ENCODE results near the gene PLXNA2. TPM values are rescaled to one million over a fixed set of nuclear protein-coding genes. Genes with fewer than 3 reads are reported as not detected.

PLXNA2 gene
- total RNA-seq, 4 donors from 2014 or later: 19.8 to 41.6 (median 27.9) TPM

DNA sequence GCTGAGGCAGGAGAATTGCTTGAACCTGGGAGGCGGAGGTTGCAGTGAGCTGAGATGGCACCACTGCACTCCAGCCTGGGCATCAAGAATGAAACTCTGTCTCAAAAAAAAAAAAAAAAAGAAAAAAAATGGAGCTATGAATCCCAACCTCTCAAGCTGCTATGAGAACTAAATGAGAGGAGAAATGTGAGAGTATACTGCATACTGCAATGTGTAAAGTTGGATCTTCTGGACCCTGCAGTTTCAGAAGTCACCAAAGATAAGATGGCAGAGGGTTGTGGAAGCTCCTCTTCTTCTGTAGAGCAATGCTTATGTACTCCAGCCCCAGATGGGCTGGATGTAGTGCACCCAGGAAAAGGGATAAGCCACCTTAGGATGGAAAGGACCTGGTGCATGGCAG, 55.6 kb downstream of the PLXNA2 start:
- Histone ChIP-seq H3K4me3 (no peak overlapping the region), H3K36me3 (peaks cover 0 to 11% (median 5%) of the 10 kb centered on the region in 4 donors), H3K4me1 (peaks cover 28 to 52% (median 43%) of the 10 kb centered on the region in 4 donors), H3K27ac (replicated peaks in 1 of 4) (no peak overlapping the region), H3K9me3 (no peaks in the 10 kb centered on the region), H3K27me3 (no peaks in the 10 kb centered on the region)
- intact Hi-C loops (cut with DNase I): no loop called here
- 94% methylated on average over 1 of the region's 1 CpG for WGBS
- no peak for DNase-seq (ENCODE audit: extremely low spot score)
- TF ChIP-seq EP300 (IDR thresholded peaks at IDR 0.05) (no peak), POLR2AphosphoS5 (IDR thresholded peaks at IDR 0.05) (no peak), POLR2A (IDR thresholded peaks at IDR 0.05; ENCODE audit: low read depth) (no peak)
- TF ChIP-seq, protein P1, sequence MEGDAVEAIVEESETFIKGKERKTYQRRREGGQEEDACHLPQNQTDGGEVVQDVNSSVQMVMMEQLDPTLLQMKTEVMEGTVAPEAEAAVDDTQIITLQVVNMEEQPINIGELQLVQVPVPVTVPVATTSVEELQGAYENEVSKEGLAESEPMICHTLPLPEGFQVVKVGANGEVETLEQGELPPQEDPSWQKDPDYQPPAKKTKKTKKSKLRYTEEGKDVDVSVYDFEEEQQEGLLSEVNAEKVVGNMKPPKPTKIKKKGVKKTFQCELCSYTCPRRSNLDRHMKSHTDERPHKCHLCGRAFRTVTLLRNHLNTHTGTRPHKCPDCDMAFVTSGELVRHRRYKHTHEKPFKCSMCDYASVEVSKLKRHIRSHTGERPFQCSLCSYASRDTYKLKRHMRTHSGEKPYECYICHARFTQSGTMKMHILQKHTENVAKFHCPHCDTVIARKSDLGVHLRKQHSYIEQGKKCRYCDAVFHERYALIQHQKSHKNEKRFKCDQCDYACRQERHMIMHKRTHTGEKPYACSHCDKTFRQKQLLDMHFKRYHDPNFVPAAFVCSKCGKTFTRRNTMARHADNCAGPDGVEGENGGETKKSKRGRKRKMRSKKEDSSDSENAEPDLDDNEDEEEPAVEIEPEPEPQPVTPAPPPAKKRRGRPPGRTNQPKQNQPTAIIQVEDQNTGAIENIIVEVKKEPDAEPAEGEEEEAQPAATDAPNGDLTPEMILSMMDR (IDR thresholded peaks at IDR 0.05): no peak

DNA sequence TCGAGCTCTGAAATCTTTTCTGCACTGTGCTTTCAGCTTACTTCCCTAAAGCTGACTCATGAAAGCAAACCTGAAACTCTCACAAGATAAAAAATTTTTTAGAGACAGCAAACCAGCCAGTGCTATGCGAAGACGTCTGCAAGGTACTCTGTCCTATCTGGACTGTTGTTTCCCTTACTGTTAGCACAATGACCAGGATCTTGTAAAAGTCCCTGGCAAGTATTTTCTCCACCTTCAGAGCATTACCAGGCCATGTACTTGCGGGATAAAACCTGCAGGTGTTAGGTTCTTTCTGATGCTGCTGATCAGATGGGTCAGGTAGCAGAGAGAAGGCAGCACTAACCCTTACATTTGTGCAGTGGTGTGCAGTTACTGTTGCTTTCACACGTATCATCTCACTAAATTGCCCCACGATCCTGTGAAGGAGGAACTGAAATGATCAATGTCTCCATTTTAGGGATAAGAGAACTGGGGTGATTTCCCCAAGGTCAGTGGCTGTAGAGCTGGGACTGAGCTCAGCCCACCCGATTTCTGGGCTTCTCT, 56.6 kb downstream of the PLXNA2 start:
- WGBS: 79% methylated on average over 7 of the region's 7 CpGs
- H3K36me3 ChIP-seq: peaks cover 0 to 11% (median 5%) of the 10 kb centered on the region in 4 donors
- no peak overlapping the region for H3K4me3 ChIP-seq
- no peaks in the 10 kb centered on the region for H3K27me3 ChIP-seq
- intact Hi-C loops (cut with DNase I): no loop called here
- no peaks in the 10 kb centered on the region for H3K9me3 ChIP-seq
- peaks cover 32 to 52% (median 44%) of the 10 kb centered on the region in 4 donors for H3K4me1 ChIP-seq
- TF ChIP-seq, protein P1 (IDR thresholded peaks at IDR 0.05): no peak
- no peak for TF ChIP-seq EP300 (IDR thresholded peaks at IDR 0.05)
- TF ChIP-seq POLR2AphosphoS5 (IDR thresholded peaks at IDR 0.05): no peak
- no peak for TF ChIP-seq POLR2A (IDR thresholded peaks at IDR 0.05; ENCODE audit: low read depth)
- H3K27ac ChIP-seq (replicated peaks in 1 of 4): peak overlapping the region in 2 of 4 donors; percentile 53 to 55
- no peak for DNase-seq (ENCODE audit: extremely low spot score)

DNA sequence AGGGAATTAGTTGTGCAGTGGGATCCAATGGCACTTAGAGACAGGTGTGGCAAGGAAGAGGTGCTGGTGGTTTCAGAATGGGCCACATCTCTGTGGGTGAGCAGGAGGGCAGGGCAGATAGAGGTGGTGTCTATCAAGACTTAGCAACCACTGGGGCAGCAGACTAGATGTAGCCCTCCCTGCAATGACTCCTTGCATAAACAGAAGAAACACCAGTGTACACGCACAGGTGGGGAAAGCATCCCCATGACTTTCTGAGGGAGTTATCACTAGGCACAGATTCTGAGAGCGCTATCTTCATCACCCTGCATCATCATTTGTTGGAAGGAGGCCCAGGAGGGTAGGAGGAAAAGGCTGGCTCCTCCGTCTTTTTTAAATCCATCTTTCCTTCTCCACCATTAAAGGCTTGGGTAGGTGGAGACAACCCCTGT, 58.4 kb downstream of the PLXNA2 start:
- H3K27ac ChIP-seq (replicated peaks in 1 of 4): peak overlapping the region; percentile 82 to 83 (median 82)
- H3K36me3 ChIP-seq: peaks cover 0 to 11% (median 2%) of the 10 kb centered on the region in 4 donors
- intact Hi-C loops (cut with DNase I): no loop called here
- peaks cover 50 to 69% (median 60%) of the 10 kb centered on the region in 4 donors for H3K4me1 ChIP-seq
- DNase-seq (ENCODE audit: extremely low spot score): no peak
- no peaks in the 10 kb centered on the region for H3K9me3 ChIP-seq
- no peaks in the 10 kb centered on the region for H3K27me3 ChIP-seq
- TF ChIP-seq POLR2A (IDR thresholded peaks at IDR 0.05; ENCODE audit: low read depth) (no peak), POLR2AphosphoS5 (IDR thresholded peaks at IDR 0.05) (no peak), EP300 (IDR thresholded peaks at IDR 0.05) (no peak)
- TF ChIP-seq, protein P1 (IDR thresholded peaks at IDR 0.05): no peak
- 70% methylated on average over 3 of the region's 3 CpGs for WGBS
- H3K4me3 ChIP-seq: no peak overlapping the region

DNA sequence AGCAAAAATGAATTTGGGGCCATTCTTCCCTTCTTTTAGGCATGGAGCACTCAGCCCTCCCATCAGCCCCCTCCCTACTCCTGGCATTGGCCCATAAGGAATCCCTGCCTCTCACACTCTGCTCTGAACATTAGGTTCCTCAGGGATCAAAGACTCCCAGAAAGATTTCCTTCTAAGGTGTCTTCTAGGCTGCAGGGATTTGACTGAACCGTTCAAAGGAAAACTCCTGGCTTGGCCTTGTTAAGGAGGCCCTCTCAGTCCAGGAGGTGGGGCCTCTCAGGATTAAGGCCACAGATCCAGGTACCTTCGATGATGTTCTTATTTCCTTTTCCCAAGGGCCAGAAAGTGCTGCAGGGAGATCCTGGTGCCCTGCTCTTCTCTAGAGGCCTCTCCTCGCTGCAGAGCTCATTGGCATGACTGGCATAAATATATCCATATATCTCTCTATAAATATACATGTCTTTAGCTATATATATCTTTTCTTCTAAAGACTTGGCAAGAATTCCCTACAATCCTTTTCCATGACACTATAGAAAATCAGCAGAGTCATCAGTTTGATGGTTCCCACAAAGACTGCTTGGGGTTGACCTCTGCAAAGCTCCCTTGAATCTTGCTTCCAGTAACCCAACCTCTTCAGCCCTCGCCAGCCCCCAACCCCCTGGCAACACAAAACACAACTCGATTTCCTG, 59.1 kb downstream of the PLXNA2 start:
- peaks cover 0 to 11% (median 1%) of the 10 kb centered on the region in 4 donors for H3K36me3 ChIP-seq
- 73% methylated on average over 5 of the region's 5 CpGs for WGBS
- H3K9me3 ChIP-seq: no peaks in the 10 kb centered on the region
- peak overlapping the region in 1 of 4 donors; percentile 8 for H3K4me3 ChIP-seq
- no peaks in the 10 kb centered on the region for H3K27me3 ChIP-seq
- intact Hi-C loops (cut with DNase I): loop anchor here (5.0 kb wide), 1 partner anchor 52 kb away; no protein-coding TSS in a partner anchor
- H3K27ac ChIP-seq (replicated peaks in 1 of 4): peak overlapping the region; percentile 82 to 83 (median 82)
- TF ChIP-seq, protein P1 (IDR thresholded peaks at IDR 0.05): no peak
- TF ChIP-seq POLR2AphosphoS5 (IDR thresholded peaks at IDR 0.05): peak in 1 of 2 donors; percentile 64
- peaks cover 57 to 76% (median 67%) of the 10 kb centered on the region in 4 donors for H3K4me1 ChIP-seq
- no peak for DNase-seq (ENCODE audit: extremely low spot score)
